NOMO-1 treated with dmso at 0.1 percent for 144 hours (cell line): ENCODE results near the gene GATA1.

Experiments used
- DNase-seq: peaks from one replicate; lab custom pipeline; 2025; ENCODE audit not compliant: unreplicated experiment; lab: John Stamatoyannopoulos, UW

Gene GATA1

GRCh38 chrX:48839686-48840085, 53.3 kb downstream of the GATA1 start:
- DNase-seq = no peak
